Keratinocyte (primary cell): ENCODE measurements around the gene FAIM.

Source experiments
- EZH2 ChIP-seq: IDR thresholded peaks from one replicate; pipeline ENCODE4 v1.6.1; 2012; ENCODE audit warnings: inconsistent platforms, mild to moderate bottlenecking, low read length, moderate library complexity
- TF ChIP-seq, protein P1 (sequence below), 3 experiments: IDR thresholded peaks in 1 of 3; conservative IDR thresholded peaks in 1 of 3; optimal IDR thresholded peaks in 1 of 3; 2 replicates in 2 of 3; 3 replicates in 1 of 3; pipeline versions ENCODE3 to v1.5.1; 2011; ENCODE audit warnings: low read length in 3 of 3, mild to moderate bottlenecking in 3 of 3, moderate library complexity in 2 of 3, control low read depth in 1 of 3, inconsistent platforms in 1 of 3; ENCODE audit not compliant: insufficient read depth in 2 of 3; ENCODE audit errors: extremely low read depth in 1 of 3

DNA sequence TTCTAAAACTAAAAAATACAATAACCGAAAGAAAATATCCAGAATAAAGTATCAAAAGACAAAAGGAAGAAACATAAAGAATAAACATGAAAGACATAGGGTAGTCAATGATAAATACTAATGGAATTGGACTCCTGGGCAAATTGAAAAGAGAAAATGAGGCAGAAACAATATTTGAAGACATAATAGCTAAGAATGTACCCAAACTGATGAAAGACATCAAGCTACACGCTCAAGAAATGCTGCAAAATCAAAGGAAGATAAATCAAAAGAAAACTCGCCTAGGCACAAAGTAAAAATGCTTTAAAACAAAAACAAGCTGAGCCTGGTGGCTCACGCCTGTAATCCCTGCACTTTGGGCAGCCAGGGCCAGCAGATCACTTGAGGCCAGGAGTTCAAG is 49.4 kb upstream of the FAIM start:
- TF ChIP-seq, protein P1, sequence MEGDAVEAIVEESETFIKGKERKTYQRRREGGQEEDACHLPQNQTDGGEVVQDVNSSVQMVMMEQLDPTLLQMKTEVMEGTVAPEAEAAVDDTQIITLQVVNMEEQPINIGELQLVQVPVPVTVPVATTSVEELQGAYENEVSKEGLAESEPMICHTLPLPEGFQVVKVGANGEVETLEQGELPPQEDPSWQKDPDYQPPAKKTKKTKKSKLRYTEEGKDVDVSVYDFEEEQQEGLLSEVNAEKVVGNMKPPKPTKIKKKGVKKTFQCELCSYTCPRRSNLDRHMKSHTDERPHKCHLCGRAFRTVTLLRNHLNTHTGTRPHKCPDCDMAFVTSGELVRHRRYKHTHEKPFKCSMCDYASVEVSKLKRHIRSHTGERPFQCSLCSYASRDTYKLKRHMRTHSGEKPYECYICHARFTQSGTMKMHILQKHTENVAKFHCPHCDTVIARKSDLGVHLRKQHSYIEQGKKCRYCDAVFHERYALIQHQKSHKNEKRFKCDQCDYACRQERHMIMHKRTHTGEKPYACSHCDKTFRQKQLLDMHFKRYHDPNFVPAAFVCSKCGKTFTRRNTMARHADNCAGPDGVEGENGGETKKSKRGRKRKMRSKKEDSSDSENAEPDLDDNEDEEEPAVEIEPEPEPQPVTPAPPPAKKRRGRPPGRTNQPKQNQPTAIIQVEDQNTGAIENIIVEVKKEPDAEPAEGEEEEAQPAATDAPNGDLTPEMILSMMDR (optimal IDR thresholded peaks at IDR 0.05 in 1 of 3, IDR thresholded peaks at IDR 0.05 in 1 of 3, conservative IDR thresholded peaks at IDR 0.05 in 1 of 3; ENCODE audit: extremely low read depth in 1 of 3, insufficient read depth in 2 of 3, low read length in 3 of 3): no peak
- TF ChIP-seq EZH2: no peak
